Osteocyte (in vitro differentiated cells): ENCODE data around the gene MYO5B. TPM values are rescaled to one million over a fixed set of nuclear protein-coding genes. Genes with fewer than 3 reads are reported as not detected.

ENCODE experiments used
- DNase-seq: peaks from one replicate; pipeline ENCODE4 v3.0.0; 2021; ENCODE audit warnings: mixed read lengths; ENCODE audit not compliant: unreplicated experiment; ENCODE audit errors: extremely low spot score
- H3K27ac Mint-ChIP-seq: one replicate; pipeline ENCODE4 v1.8.0; 2021; ENCODE audit warnings: mild to moderate bottlenecking, mixed read lengths; ENCODE audit not compliant: unreplicated experiment
- H3K27me3 Mint-ChIP-seq: one replicate; pipeline ENCODE4 v1.8.0; 2021; ENCODE audit warnings: mixed read lengths; ENCODE audit not compliant: unreplicated experiment
- H3K36me3 Mint-ChIP-seq: one replicate; pipeline ENCODE4 v1.8.0; 2021; ENCODE audit warnings: mixed read lengths; ENCODE audit not compliant: unreplicated experiment
- H3K4me1 Mint-ChIP-seq: one replicate; pipeline ENCODE4 v1.8.0; 2021; ENCODE audit warnings: mixed read lengths; ENCODE audit not compliant: unreplicated experiment
- H3K4me3 Mint-ChIP-seq: one replicate; pipeline ENCODE4 v1.8.0; 2021; ENCODE audit warnings: mild to moderate bottlenecking, moderate library complexity, mixed read lengths; ENCODE audit not compliant: unreplicated experiment
- H3K9me3 Mint-ChIP-seq: one replicate; pipeline ENCODE4 v1.8.0; 2021; ENCODE audit warnings: mixed read lengths; ENCODE audit not compliant: unreplicated experiment
- total RNA-seq: library from RNA; stranded (reverse); gene quantifications from 2 replicates; pipeline ENCODE4 v1.2.1, GENCODE V29; 2021
- TF ChIP-seq, protein P1 (sequence below): fragments of 200-600 bp; sonication (generic); IDR thresholded peaks from 2 replicates; pipeline ENCODE4 v1.5.0; 2021; ENCODE audit warnings: antibody characterized with exemption, mild to moderate bottlenecking, moderate library complexity

MYO5B gene
- total RNA-seq, 1 donor from 2014 or later, result not detected

DNA sequence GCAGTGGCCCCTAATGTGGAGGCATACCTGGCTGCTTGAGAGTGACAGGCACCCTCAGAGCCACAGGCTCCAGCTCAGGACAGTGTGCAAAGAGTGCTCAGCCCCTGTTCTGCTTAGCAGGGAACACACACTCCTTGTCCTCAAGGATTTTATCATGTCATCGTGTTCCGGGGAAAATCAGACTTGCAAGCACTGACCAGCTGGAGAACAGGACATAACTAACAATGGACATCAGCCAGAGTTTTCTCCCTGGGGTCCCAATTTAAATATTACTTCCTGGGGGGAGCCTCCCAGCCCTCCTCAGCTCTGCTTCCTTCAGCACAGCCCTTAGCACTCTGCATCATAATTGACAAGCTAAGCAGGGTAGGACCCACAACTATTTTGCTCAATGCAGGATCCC is 206.2 kb downstream of the MYO5B start:
- Mint-ChIP-seq H3K36me3 (no peaks in the 10 kb centered on the region), H3K4me1 (no peaks in the 10 kb centered on the region), H3K4me3 (no peak overlapping the region), H3K9me3 (no peaks in the 10 kb centered on the region), H3K27me3 (peaks cover 8% of the 10 kb centered on the region), H3K27ac (no peak overlapping the region)
- TF ChIP-seq, protein P1, sequence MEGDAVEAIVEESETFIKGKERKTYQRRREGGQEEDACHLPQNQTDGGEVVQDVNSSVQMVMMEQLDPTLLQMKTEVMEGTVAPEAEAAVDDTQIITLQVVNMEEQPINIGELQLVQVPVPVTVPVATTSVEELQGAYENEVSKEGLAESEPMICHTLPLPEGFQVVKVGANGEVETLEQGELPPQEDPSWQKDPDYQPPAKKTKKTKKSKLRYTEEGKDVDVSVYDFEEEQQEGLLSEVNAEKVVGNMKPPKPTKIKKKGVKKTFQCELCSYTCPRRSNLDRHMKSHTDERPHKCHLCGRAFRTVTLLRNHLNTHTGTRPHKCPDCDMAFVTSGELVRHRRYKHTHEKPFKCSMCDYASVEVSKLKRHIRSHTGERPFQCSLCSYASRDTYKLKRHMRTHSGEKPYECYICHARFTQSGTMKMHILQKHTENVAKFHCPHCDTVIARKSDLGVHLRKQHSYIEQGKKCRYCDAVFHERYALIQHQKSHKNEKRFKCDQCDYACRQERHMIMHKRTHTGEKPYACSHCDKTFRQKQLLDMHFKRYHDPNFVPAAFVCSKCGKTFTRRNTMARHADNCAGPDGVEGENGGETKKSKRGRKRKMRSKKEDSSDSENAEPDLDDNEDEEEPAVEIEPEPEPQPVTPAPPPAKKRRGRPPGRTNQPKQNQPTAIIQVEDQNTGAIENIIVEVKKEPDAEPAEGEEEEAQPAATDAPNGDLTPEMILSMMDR, result no peak
- DNase-seq, result no peak

DNA sequence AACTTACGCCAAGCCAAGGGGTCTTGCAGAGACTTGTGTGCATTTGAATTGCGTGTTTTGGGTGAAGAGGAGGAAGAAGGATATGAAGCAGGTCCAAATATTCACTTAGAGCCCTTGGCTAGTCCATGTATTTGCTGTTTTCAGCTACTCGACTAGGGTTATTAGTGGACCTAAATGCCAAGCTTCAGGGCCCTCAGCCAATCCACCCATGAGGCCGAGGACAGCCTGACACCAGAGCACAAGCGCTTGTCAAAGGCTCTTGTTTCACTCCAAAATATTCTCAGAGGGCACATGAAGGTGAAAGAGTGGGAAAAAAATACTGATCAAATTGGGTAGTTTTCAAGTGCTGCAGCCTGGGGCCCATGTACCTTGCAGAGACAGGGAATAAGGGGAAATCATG is 206.8 kb downstream of the MYO5B start:
- Mint-ChIP-seq H3K27ac (no peak overlapping the region), H3K36me3 (no peaks in the 10 kb centered on the region), H3K27me3 (peaks cover 13% of the 10 kb centered on the region), H3K9me3 (no peaks in the 10 kb centered on the region), H3K4me3 (no peak overlapping the region), H3K4me1 (no peaks in the 10 kb centered on the region)
- DNase-seq, result no peak
- TF ChIP-seq, protein P1, result no peak

DNA sequence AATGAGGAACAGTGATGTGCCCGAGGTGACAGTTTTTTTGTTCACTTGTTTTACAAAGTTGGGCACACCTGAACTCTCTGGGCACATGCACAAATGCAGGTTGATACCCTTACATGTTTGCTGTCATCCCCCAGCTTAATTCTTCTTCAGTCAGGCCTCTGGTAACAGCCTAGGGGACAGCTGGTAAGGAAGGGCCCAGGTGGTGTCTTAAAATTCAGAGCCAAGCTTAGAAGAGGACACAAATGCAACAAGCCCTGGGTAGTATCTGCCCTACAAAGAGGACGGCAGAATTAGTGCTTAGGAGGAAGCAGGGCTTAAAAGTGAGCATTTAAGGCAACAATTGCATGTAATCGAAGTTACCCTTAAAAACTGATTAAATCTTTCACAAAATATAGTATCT is 209.7 kb downstream of the MYO5B start:
- H3K36me3 Mint-ChIP-seq, result no peaks in the 10 kb centered on the region
- H3K9me3 Mint-ChIP-seq, result no peaks in the 10 kb centered on the region
- no peak overlapping the region for H3K4me3 Mint-ChIP-seq
- H3K27me3 Mint-ChIP-seq, result peaks cover 11% of the 10 kb centered on the region
- TF ChIP-seq, protein P1, result no peak
- no peak for DNase-seq
- no peaks in the 10 kb centered on the region for H3K4me1 Mint-ChIP-seq
- no peak overlapping the region for H3K27ac Mint-ChIP-seq

DNA sequence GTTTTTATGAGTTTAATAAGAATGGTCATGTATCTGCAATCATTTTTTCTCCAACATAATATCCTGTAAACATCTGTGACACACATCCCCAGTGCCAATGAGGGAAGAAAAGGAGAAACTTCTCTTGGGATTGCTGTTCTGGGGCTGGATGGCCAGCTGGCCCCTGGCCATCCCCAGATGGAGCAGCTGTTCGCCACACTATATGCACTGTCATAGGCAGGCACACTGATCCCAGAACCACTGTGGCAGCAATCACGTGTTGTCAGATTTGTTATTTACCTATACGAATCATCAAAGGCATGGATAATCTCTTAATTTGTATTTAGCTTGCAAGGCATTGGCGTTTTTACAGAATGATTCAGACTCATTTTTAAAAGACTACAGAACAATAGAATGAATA is 214.1 kb downstream of the MYO5B start:
- TF ChIP-seq, protein P1, result no peak
- DNase-seq, result no peak
- Mint-ChIP-seq H3K27me3 (peaks cover 10% of the 10 kb centered on the region), H3K27ac (no peak overlapping the region), H3K4me1 (no peaks in the 10 kb centered on the region), H3K9me3 (no peaks in the 10 kb centered on the region), H3K36me3 (no peaks in the 10 kb centered on the region), H3K4me3 (no peak overlapping the region)

DNA sequence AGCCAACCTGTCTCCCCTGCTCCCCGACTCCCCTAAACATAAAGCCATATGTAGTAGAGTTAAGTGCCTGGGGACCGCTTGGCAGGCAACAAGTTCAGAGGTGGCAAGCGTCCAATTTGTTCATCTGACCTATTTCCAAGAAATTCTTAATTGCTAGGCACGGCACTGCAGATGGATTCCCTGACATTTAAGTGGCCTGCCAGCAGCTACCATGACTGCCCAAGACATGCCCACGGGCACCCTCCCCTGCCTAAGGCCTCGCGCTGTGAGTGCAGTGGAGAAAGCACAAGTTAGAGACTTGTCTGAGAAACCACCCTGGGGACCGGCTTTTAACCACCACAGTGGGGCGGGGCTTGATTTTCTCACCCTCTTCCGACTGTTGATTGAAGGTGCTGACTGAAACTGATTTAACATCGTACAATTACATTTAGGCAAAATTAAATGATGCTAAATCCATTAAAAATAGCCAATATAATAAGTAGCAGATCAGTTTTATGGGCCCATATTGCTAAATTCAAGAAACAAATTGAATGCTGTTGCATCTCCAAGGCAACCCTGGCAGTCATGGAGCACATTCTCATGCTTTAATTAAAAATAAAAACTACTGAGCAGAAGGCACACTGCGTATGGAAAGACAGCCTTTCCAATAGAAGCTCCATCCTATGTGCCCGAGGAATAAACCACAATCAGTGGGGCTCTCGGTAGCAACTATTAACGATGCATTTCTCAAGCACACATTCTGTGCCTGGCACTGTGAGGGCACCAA is 218.0 kb downstream of the MYO5B start:
- Mint-ChIP-seq H3K4me1 (no peaks in the 10 kb centered on the region), H3K4me3 (no peak overlapping the region)
- TF ChIP-seq, protein P1, result no peak

More for the DNA sequence above, 218.0 kb downstream of the MYO5B start:
- no peak for DNase-seq
- H3K9me3 Mint-ChIP-seq, result no peaks in the 10 kb centered on the region
- no peak overlapping the region for H3K27ac Mint-ChIP-seq
- peaks cover 3% of the 10 kb centered on the region for H3K27me3 Mint-ChIP-seq
- no peaks in the 10 kb centered on the region for H3K36me3 Mint-ChIP-seq
